Activated B cell treated with CpG ODN at 0.5 μM for 24 hours (primary cell): ENCODE measurements around the gene COPS9. TPM values are rescaled to one million over a fixed set of nuclear protein-coding genes. Genes with fewer than 3 reads are reported as not detected.

ENCODE experiments used
- ATAC-seq: fragments of 200-7000 bp; cut with Tn5 transposase; one replicate; pipeline ENCODE4 v1.10.0; 2021; ENCODE audit warnings: low read depth, mild to moderate bottlenecking, moderate library complexity
- CTCF ChIA-PET: fragments of 350-600 bp; sonication (Branson Sonifier 250); formaldehyde crosslinking; loops from one replicate; lab custom pipeline; 2021; ENCODE audit warnings: antibody characterized with exemption; lab: Charles Lee
- POLR2A ChIA-PET: fragments of 350-600 bp; sonication (Branson Sonifier 250); formaldehyde crosslinking; loops from one replicate; lab custom pipeline; 2021; ENCODE audit warnings: antibody characterized with exemption; lab: Charles Lee
- DNase-seq: peaks from one replicate; pipeline ENCODE4 v3.0.0; 2022
- H3K27ac Mint-ChIP-seq: one replicate; pipeline ENCODE4 v1.8.0; 2020; ENCODE audit warnings: mixed read lengths
- H3K27me3 Mint-ChIP-seq: one replicate; pipeline ENCODE4 v1.8.0; 2021; ENCODE audit warnings: mixed read lengths
- H3K36me3 Mint-ChIP-seq: one replicate; pipeline ENCODE4 v1.8.0; 2021; ENCODE audit warnings: low read depth, mixed read lengths
- H3K4me1 Mint-ChIP-seq: one replicate; pipeline ENCODE4 v1.8.0; 2021; ENCODE audit warnings: mixed read lengths
- H3K4me3 Mint-ChIP-seq: one replicate; pipeline ENCODE4 v1.8.0; 2020; ENCODE audit warnings: mild to moderate bottlenecking, mixed read lengths
- H3K9me3 Mint-ChIP-seq: one replicate; pipeline ENCODE4 v1.8.0; 2020; ENCODE audit warnings: mixed read lengths
- intact Hi-C: fragments of 100-400 bp; cut with micrococcal nuclease; formaldehyde crosslinking; loops from one replicate; pipeline ENCODE4 v1.15.1; 2024
- total RNA-seq: library from RNA; stranded (reverse); gene quantifications from 2 replicates; pipeline ENCODE4 v1.2.3, GENCODE V29; 2022
- TF ChIP-seq, protein P1 (sequence below): fragments of 200-600 bp; IDR thresholded peaks from one replicate; pipeline ENCODE4 v1.8.0; 2022; ENCODE audit warnings: antibody characterized with exemption, mild to moderate bottlenecking

The COPS9 gene
- total RNA-seq, 1 donor from 2014 or later: 78.6 TPM

DNA sequence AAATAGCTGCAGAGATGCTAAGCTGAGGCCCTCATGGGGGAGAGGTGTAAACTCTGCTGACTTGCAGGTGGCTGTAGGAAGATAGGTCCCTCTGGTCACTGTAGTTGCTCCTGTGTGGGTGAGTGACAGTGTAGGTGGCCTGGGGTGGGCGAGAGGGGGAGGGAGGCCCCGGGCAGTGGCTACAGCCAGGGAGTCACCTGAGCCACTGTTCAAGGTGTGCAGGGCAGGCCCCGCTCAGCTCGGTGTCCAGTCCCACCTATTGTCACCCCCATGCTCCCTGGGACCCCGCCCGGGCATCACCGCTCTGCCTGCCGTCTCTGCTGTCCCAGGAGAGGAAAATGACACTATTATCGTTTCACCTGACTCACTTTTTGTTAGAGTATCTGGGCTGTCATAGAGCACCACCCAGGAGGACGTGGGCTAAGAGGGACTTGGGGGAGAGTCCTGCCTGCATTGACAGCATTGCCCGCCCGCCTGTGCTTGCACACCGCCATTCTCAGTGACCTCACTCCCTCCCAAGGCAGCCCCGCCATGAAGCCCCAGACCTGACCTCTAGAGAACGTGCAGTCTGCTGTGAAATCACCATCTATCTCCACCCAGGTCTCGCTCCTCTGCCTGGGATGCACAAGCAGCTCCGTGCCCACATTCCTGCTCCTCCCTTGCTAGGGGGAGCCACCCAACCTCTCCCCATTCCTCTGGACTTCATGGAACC is 29.2 kb downstream of the COPS9 start:
- no peak for ATAC-seq
- H3K27me3 Mint-ChIP-seq: peaks cover 4% of the 10 kb centered on the region

DNA sequence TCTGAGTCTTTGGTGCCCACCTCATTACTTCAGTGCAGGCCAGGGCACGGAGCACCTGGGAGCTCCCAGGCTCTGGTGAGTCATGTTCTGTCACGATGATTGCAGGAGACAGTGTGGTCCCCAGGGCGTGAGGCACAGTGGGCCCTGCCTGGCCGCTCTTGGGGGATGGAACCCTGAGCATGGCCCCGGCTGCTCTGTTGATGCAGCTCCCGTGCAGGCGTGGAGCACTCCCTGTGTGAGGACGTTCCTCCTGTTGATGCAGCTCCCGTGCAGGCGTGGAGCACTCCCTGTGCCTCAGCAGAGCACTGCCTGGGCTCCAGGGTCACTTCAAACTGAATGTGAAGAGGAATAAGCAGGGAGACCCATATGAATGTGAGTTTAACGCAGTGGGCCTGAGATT is 30.1 kb downstream of the COPS9 start:
- Mint-ChIP-seq H3K9me3 (peaks cover 3% of the 10 kb centered on the region), H3K4me3 (no peak overlapping the region), H3K36me3 (no peaks in the 10 kb centered on the region), H3K27me3 (peaks cover 10% of the 10 kb centered on the region), H3K4me1 (no peaks in the 10 kb centered on the region), H3K27ac (no peak overlapping the region)
- ChIA-PET CTCF (no interaction called here), POLR2A (no interaction called here)
- intact Hi-C loops: no loop called here
- DNase-seq (no peak), ATAC-seq (no peak)
- TF ChIP-seq, protein P1, sequence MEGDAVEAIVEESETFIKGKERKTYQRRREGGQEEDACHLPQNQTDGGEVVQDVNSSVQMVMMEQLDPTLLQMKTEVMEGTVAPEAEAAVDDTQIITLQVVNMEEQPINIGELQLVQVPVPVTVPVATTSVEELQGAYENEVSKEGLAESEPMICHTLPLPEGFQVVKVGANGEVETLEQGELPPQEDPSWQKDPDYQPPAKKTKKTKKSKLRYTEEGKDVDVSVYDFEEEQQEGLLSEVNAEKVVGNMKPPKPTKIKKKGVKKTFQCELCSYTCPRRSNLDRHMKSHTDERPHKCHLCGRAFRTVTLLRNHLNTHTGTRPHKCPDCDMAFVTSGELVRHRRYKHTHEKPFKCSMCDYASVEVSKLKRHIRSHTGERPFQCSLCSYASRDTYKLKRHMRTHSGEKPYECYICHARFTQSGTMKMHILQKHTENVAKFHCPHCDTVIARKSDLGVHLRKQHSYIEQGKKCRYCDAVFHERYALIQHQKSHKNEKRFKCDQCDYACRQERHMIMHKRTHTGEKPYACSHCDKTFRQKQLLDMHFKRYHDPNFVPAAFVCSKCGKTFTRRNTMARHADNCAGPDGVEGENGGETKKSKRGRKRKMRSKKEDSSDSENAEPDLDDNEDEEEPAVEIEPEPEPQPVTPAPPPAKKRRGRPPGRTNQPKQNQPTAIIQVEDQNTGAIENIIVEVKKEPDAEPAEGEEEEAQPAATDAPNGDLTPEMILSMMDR: no peak

More for the DNA sequence above, 29.2 kb downstream of the COPS9 start:
- H3K27ac Mint-ChIP-seq: no peak overlapping the region
- H3K36me3 Mint-ChIP-seq: no peaks in the 10 kb centered on the region
- DNase-seq: no peak
- intact Hi-C loops: no loop called here
- ChIA-PET CTCF (no interaction called here), POLR2A (no interaction called here)
- H3K4me1 Mint-ChIP-seq: no peaks in the 10 kb centered on the region
- no peak overlapping the region for H3K4me3 Mint-ChIP-seq
- TF ChIP-seq, protein P1: no peak
- no peaks in the 10 kb centered on the region for H3K9me3 Mint-ChIP-seq

DNA sequence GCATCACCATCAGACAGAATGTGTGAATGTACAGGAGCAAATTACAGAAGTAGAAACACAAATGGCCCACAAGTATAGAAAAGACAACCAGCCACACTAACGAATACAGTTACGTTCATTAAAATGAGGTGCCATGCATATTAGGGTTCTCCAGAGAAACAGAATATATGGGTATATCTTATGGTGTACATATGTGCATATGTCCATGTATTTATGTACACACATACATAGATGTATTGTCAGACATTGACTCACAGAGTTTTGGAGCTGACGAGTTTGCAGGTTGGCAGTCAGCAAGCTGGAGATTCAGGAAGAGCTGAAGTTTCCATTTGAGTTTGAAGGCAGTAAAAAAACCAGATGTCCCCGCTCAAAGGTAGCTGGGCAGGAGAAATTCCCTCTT is 33.0 kb downstream of the COPS9 start:
- ChIA-PET CTCF (no interaction called here), POLR2A (no interaction called here)
- H3K27ac Mint-ChIP-seq: no peak overlapping the region
- no peak for ATAC-seq
- DNase-seq: no peak
- H3K36me3 Mint-ChIP-seq: no peaks in the 10 kb centered on the region
- intact Hi-C loops: no loop called here
- no peak overlapping the region for H3K4me3 Mint-ChIP-seq
- no peaks in the 10 kb centered on the region for H3K4me1 Mint-ChIP-seq
- TF ChIP-seq, protein P1: no peak
- peaks cover 10% of the 10 kb centered on the region for H3K9me3 Mint-ChIP-seq
- peaks cover 27% of the 10 kb centered on the region for H3K27me3 Mint-ChIP-seq

DNA sequence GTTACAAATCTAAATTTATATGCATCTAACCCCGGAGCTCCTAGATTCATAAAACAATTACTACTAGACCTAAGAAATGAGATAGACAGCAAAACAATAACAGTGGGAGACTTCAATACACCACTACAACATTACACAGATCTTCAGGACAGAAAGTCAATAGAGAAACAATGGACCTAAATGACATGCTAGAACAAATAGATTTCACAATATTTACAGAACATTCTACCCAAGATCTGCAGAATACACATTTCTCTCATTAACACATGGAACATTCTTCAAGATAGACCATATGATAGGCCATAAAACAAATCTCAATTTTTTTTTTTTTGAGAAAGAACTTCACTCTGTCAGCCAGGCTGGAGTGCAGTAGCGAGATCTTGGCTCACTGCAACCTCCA is 37.8 kb downstream of the COPS9 start:
- intact Hi-C loops: no loop called here
- H3K36me3 Mint-ChIP-seq: no peaks in the 10 kb centered on the region
- peaks cover 63% of the 10 kb centered on the region for H3K27me3 Mint-ChIP-seq
- DNase-seq (no peak), ATAC-seq (no peak)
- CTCF ChIA-PET: no interaction called here
- H3K27ac Mint-ChIP-seq: no peak overlapping the region
- TF ChIP-seq, protein P1: no peak
- no peak overlapping the region for H3K4me3 Mint-ChIP-seq
- H3K9me3 Mint-ChIP-seq: peaks cover 23% of the 10 kb centered on the region
- POLR2A ChIA-PET: no interaction called here
- no peaks in the 10 kb centered on the region for H3K4me1 Mint-ChIP-seq

GRCh38 chr2:240095556-240096523 is 40.3 kb downstream of the COPS9 start:
- Mint-ChIP-seq H3K36me3 (no peaks in the 10 kb centered on the region), H3K27me3 (peaks cover 64% of the 10 kb centered on the region), H3K27ac (no peak overlapping the region), H3K4me3 (no peak overlapping the region), H3K4me1 (no peaks in the 10 kb centered on the region), H3K9me3 (peaks cover 30% of the 10 kb centered on the region)
- intact Hi-C loops: no loop called here
- ATAC-seq: no peak
- TF ChIP-seq, protein P1: no peak
- DNase-seq: no peak
- CTCF ChIA-PET: no interaction called here
- POLR2A ChIA-PET: no interaction called here
